ENCODE results near the gene KLHDC4. TPM values are rescaled to one million over a fixed set of nuclear protein-coding genes. Genes with fewer than 3 reads are reported as not detected.

Gene KLHDC4
- total and polyA plus RNA-seq, 8 donors = 25.5 to 119 (median 43.5) TPM

- Histone ChIP-seq H3K36me3 (no peaks in the 10 kb centered on the region), H3K4me3 (no peak overlapping the region), H3K27ac (no peak overlapping the region), H3K27me3 (no peaks in the 10 kb centered on the region), H3K9me3 (no peaks in the 10 kb centered on the region), H3K4me1 (peaks cover 16 to 23% (median 20%) of the 10 kb centered on the region in 4 donors)
- no peak for DNase-seq
- WGBS, 5 donors = 90 to 100% (median 93%) methylated on average over 4 to 5 of the region's 5 CpGs
- intact Hi-C loops (cut with DNase I; ENCODE audit: low total_unique reads) = no loop called here
- TF ChIP-seq POLR2AphosphoS5 (IDR thresholded peaks at IDR 0.05) = no peak
- TF ChIP-seq EP300 (IDR thresholded peaks at IDR 0.05) = no peak
These were observed 37.6 kb upstream of the KLHDC4 start for GRCh38 chr16:87803385-87803784.

GRCh38 chr16:87802670-87803069 lies 36.9 kb upstream of the KLHDC4 start:
- Histone ChIP-seq H3K27ac (no peak overlapping the region), H3K27me3 (no peaks in the 10 kb centered on the region), H3K9me3 (no peaks in the 10 kb centered on the region), H3K36me3 (no peaks in the 10 kb centered on the region), H3K4me1 (peaks cover 16 to 21% (median 20%) of the 10 kb centered on the region in 4 donors), H3K4me3 (no peak overlapping the region)
- intact Hi-C loops (cut with DNase I; ENCODE audit: low total_unique reads) = no loop called here
- no peak for DNase-seq
- TF ChIP-seq CTCF (IDR thresholded peaks at IDR 0.05) (no peak), POLR2AphosphoS5 (IDR thresholded peaks at IDR 0.05) (no peak), EP300 (IDR thresholded peaks at IDR 0.05) (no peak), POLR2A (IDR thresholded peaks at IDR 0.05) (no peak)
- 71 to 88% (median 84%) methylated on average over 8 of the region's 8 CpGs for WGBS, 5 donors

- intact Hi-C loops (cut with DNase I; ENCODE audit: low total_unique reads) = no loop called here
- Histone ChIP-seq H3K9me3 (no peaks in the 10 kb centered on the region), H3K27me3 (no peaks in the 10 kb centered on the region), H3K4me3 (no peak overlapping the region), H3K36me3 (no peaks in the 10 kb centered on the region), H3K27ac (no peak overlapping the region), H3K4me1 (peaks cover 9 to 12% (median 11%) of the 10 kb centered on the region in 4 donors)
- TF ChIP-seq POLR2AphosphoS5 (IDR thresholded peaks at IDR 0.05) (no peak), POLR2A (IDR thresholded peaks at IDR 0.05) (no peak), CTCF (IDR thresholded peaks at IDR 0.05) (no peak), EP300 (IDR thresholded peaks at IDR 0.05) (no peak)
- DNase-seq = no peak
- 87 to 91% (median 90%) methylated on average over 12 to 16 of the region's 16 CpGs for WGBS, 5 donors
These were observed 36.0 kb upstream of the KLHDC4 start for GRCh38 chr16:87801679-87802259.

- 71 to 81% (median 74%) methylated on average over 6 of the region's 6 CpGs for WGBS, 5 donors
- no peak for TF ChIP-seq POLR2A (IDR thresholded peaks at IDR 0.05)
- TF ChIP-seq POLR2AphosphoS5 (IDR thresholded peaks at IDR 0.05) = no peak
- no peak for TF ChIP-seq EP300 (IDR thresholded peaks at IDR 0.05)
- TF ChIP-seq CTCF (IDR thresholded peaks at IDR 0.05) = no peak
- H3K4me1 ChIP-seq = no peaks in the 10 kb centered on the region
- no peaks in the 10 kb centered on the region for H3K36me3 ChIP-seq
- H3K27me3 ChIP-seq = no peaks in the 10 kb centered on the region
- no peak for DNase-seq
- intact Hi-C loops (cut with DNase I; ENCODE audit: low total_unique reads) = no loop called here
- H3K4me3 ChIP-seq = no peak overlapping the region
- no peaks in the 10 kb centered on the region for H3K9me3 ChIP-seq
- H3K27ac ChIP-seq = no peak overlapping the region
These were observed 34.7 kb upstream of the KLHDC4 start for GRCh38 chr16:87800497-87800896.

- Histone ChIP-seq H3K27ac (no peak overlapping the region), H3K27me3 (no peaks in the 10 kb centered on the region), H3K4me3 (no peak overlapping the region), H3K9me3 (no peaks in the 10 kb centered on the region), H3K4me1 (peaks cover 2 to 11% (median 10%) of the 10 kb centered on the region in 4 donors), H3K36me3 (no peaks in the 10 kb centered on the region)
- no peak for DNase-seq
- TF ChIP-seq EP300 (IDR thresholded peaks at IDR 0.05) (no peak), POLR2AphosphoS5 (IDR thresholded peaks at IDR 0.05) (no peak), CTCF (IDR thresholded peaks at IDR 0.05) (no peak), POLR2A (IDR thresholded peaks at IDR 0.05) (no peak)
- WGBS, 5 donors = 74 to 93% (median 89%) methylated on average over 10 to 12 of the region's 12 CpGs
- intact Hi-C loops (cut with DNase I; ENCODE audit: low total_unique reads) = no loop called here
These were observed 29.6 kb upstream of the KLHDC4 start for GRCh38 chr16:87795336-87795735.
